ENCODE measurements around the gene SLC17A5. TPM values are rescaled to one million over a fixed set of nuclear protein-coding genes. Genes with fewer than 3 reads are reported as not detected.
"Not testable (repeated sequence)": the region's sequence is repeated elsewhere in the genome, so short reads cannot be mapped to it uniquely, and the experiment has no call there.

The SLC17A5 gene
- total and polyA plus RNA-seq, 2 donors from 2014 or later, result 15.5 to 18.2 TPM

- no peaks in the 10 kb centered on the region for H3K27me3 ChIP-seq (ENCODE audit: control insufficient read depth, insufficient read depth, low read length)
- TF ChIP-seq, protein P1, sequence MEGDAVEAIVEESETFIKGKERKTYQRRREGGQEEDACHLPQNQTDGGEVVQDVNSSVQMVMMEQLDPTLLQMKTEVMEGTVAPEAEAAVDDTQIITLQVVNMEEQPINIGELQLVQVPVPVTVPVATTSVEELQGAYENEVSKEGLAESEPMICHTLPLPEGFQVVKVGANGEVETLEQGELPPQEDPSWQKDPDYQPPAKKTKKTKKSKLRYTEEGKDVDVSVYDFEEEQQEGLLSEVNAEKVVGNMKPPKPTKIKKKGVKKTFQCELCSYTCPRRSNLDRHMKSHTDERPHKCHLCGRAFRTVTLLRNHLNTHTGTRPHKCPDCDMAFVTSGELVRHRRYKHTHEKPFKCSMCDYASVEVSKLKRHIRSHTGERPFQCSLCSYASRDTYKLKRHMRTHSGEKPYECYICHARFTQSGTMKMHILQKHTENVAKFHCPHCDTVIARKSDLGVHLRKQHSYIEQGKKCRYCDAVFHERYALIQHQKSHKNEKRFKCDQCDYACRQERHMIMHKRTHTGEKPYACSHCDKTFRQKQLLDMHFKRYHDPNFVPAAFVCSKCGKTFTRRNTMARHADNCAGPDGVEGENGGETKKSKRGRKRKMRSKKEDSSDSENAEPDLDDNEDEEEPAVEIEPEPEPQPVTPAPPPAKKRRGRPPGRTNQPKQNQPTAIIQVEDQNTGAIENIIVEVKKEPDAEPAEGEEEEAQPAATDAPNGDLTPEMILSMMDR (IDR thresholded peaks at IDR 0.05; ENCODE audit: borderline replicate concordance, extremely low read depth, insufficient read depth), result no peak
- no peak overlapping the region for H3K9ac ChIP-seq (ENCODE audit: low read length in 3 of 3)
- H3K9me3 ChIP-seq (ENCODE audit: control insufficient read depth in 2 of 3, insufficient read depth in 1 of 3, low read length in 3 of 3), result no peaks in the 10 kb centered on the region
- DNase-seq (no peak), FAIRE-seq (no peak)
- intact Hi-C loops (cut with DNase I), result no loop called here
- no peak overlapping the region for H3K4me3 ChIP-seq (ENCODE audit: low read length in 3 of 3)
- H3K27ac ChIP-seq (ENCODE audit: low read depth in 2 of 2, low read length in 2 of 2), result no peak overlapping the region
- H3K4me1 ChIP-seq (ENCODE audit: control insufficient read depth in 2 of 3, insufficient read depth in 2 of 3, low read depth in 1 of 3, low read length in 3 of 3), result no peaks in the 10 kb centered on the region
- no peaks in the 10 kb centered on the region for H3K36me3 ChIP-seq (ENCODE audit: control insufficient read depth in 2 of 3, insufficient read depth in 3 of 3, low read length in 3 of 3)
These were observed 26.6 kb upstream of the SLC17A5 start for GRCh38 chr6:73680289-73680918.

DNA sequence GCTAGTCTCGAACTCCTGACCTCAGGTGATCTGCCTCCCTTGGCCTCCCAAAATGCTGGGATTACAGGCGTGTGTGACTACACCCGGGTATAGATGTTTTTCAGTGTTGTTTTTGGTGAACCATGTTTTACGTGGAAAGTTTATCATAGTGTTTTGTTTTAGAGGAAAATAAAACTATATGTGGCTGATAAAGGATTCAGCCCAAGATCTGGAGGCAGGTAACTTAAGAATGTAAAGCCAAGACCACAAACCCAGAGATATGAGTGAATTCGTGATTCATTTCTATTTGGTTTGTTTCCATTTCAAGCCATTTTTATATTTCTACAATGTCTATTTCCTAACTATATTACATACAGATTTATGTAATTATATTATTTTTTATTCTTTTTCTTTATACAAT lies 26.1 kb upstream of the SLC17A5 start:
- FAIRE-seq; H3K4me3 ChIP-seq (ENCODE audit: low read length in 3 of 3); H3K27me3 ChIP-seq (ENCODE audit: control insufficient read depth, insufficient read depth, low read length); H3K9me3 ChIP-seq (ENCODE audit: control insufficient read depth in 2 of 3, insufficient read depth in 1 of 3, low read length in 3 of 3); H3K36me3 ChIP-seq (ENCODE audit: control insufficient read depth in 2 of 3, insufficient read depth in 3 of 3, low read length in 3 of 3); H3K27ac ChIP-seq (ENCODE audit: low read depth in 2 of 2, low read length in 2 of 2); DNase-seq; H3K4me1 ChIP-seq (ENCODE audit: control insufficient read depth in 2 of 3, insufficient read depth in 2 of 3, low read depth in 1 of 3, low read length in 3 of 3); H3K9ac ChIP-seq (ENCODE audit: low read length in 3 of 3): not testable (repeated sequence)
- intact Hi-C loops (cut with DNase I), result loop anchor here (5.0 kb wide), 1 partner anchor 52 kb away; no protein-coding TSS in a partner anchor

GRCh38 chr6:73679009-73679408 lies 25.2 kb upstream of the SLC17A5 start:
- Histone ChIP-seq H3K27me3 (ENCODE audit: control insufficient read depth, insufficient read depth, low read length) (no peaks in the 10 kb centered on the region), H3K4me1 (ENCODE audit: control insufficient read depth in 2 of 3, insufficient read depth in 2 of 3, low read depth in 1 of 3, low read length in 3 of 3) (no peaks in the 10 kb centered on the region), H3K27ac (ENCODE audit: low read depth in 2 of 2, low read length in 2 of 2) (no peak overlapping the region), H3K9ac (ENCODE audit: low read length in 3 of 3) (no peak overlapping the region), H3K4me3 (ENCODE audit: low read length in 3 of 3) (no peak overlapping the region), H3K36me3 (ENCODE audit: control insufficient read depth in 2 of 3, insufficient read depth in 3 of 3, low read length in 3 of 3) (no peaks in the 10 kb centered on the region), H3K9me3 (ENCODE audit: control insufficient read depth in 2 of 3, insufficient read depth in 1 of 3, low read length in 3 of 3) (no peaks in the 10 kb centered on the region)
- DNase-seq (no peak), FAIRE-seq (no peak)
- TF ChIP-seq, protein P1 (IDR thresholded peaks at IDR 0.05; ENCODE audit: borderline replicate concordance, extremely low read depth, insufficient read depth), result no peak
- intact Hi-C loops (cut with DNase I), result loop anchor here (5.0 kb wide), 1 partner anchor 53 kb away; no protein-coding TSS in a partner anchor

- Histone ChIP-seq H3K4me3 (ENCODE audit: low read length in 3 of 3) (no peak overlapping the region), H3K9me3 (ENCODE audit: control insufficient read depth in 2 of 3, insufficient read depth in 1 of 3, low read length in 3 of 3) (no peaks in the 10 kb centered on the region), H3K27me3 (ENCODE audit: control insufficient read depth, insufficient read depth, low read length) (no peaks in the 10 kb centered on the region), H3K9ac (ENCODE audit: low read length in 3 of 3) (no peak overlapping the region), H3K27ac (ENCODE audit: low read depth in 2 of 2, low read length in 2 of 2) (no peak overlapping the region), H3K4me1 (ENCODE audit: control insufficient read depth in 2 of 3, insufficient read depth in 2 of 3, low read depth in 1 of 3, low read length in 3 of 3) (no peaks in the 10 kb centered on the region), H3K36me3 (ENCODE audit: control insufficient read depth in 2 of 3, insufficient read depth in 3 of 3, low read length in 3 of 3) (no peaks in the 10 kb centered on the region)
- DNase-seq (peak; percentile 73 to 91 (median 82)), FAIRE-seq (peak; percentile 72)
- TF ChIP-seq, protein P1 (IDR thresholded peaks at IDR 0.05; ENCODE audit: borderline replicate concordance, extremely low read depth, insufficient read depth), result peak; percentile 95
- intact Hi-C loops (cut with DNase I), result loop anchor here (5.0 kb wide), 1 partner anchor 57 kb away; no protein-coding TSS in a partner anchor
These were observed 21.8 kb upstream of the SLC17A5 start for GRCh38 chr6:73675466-73676098.

Data from kidney (tissue), 14 donors.